ENCODE data around the gene STK24.

Gene STK24

DNA sequence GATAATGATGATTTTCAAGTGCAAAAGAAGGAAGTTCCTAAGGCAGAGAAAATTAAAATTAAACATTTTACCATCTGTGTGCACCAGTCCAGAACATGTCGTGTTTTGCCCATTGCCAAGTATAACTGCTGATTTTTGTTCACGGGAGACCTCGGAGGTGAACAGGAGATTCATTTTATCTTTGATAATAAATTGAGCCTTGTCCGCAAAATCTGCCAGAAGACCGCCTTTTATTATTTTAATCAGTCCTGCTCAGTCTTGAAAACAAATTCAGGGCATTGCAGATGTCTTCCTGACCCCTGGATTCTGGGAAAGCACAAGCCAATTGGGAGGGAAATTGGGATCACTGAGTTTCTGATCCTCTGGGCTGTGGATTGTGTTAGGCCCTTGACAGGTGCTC lies 165.9 kb downstream of the STK24 start:
- FAIRE-seq (no peak), DNase-seq (ENCODE audit: insufficient read length) (no peak)
- TF ChIP-seq POLR2A (IDR thresholded peaks at IDR 0.05; ENCODE audit: low read depth, low read length) (no peak), TAF1 (IDR thresholded peaks at IDR 0.05; ENCODE audit: borderline replicate concordance, low read depth, low read length) (no peak), POLR2AphosphoS5 (IDR thresholded peaks at IDR 0.05; ENCODE audit: low read depth, low read length) (no peak)

DNA sequence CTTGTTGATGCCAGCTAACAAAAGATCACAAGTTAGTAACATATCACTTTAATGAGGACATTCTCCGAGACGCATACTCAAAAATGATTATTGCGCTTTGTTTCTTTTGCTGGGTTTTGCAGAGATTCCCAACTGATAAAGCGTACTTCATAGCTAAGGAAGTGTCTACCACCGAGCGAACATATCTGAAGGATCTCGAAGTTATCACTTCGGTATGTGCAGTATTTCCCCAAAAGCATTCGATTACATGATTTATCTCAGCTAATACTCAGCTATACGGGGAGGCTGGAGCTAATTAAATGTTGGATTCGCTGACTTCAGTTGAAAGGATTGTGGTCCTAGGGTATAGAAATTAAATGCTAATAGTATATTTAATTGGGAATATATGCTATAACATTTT lies 166.3 kb downstream of the STK24 start:
- FAIRE-seq (no peak), DNase-seq (ENCODE audit: insufficient read length) (no peak)
- no peak for TF ChIP-seq POLR2A (IDR thresholded peaks at IDR 0.05; ENCODE audit: low read depth, low read length)
- TF ChIP-seq TAF1 (IDR thresholded peaks at IDR 0.05; ENCODE audit: borderline replicate concordance, low read depth, low read length): no peak
- no peak for TF ChIP-seq POLR2AphosphoS5 (IDR thresholded peaks at IDR 0.05; ENCODE audit: low read depth, low read length)

DNA sequence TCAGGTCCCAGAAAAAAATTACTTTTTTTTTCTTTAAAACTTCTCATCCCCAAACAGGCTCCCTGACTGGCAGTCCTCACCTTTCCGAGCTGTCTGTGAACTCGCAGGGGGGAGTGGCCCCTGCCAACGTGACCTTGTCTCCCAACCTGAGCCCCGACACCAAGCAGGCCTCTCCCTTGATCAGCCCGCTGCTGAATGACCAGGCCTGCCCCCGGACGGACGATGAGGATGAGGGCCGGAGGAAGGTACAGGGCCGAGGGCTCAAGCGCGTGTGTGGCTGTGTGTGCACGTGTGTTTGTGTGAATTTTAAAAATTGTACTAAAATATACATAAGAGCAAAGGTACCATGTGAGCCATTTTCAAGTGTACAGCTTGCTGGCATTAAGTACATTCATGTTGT lies 167.6 kb downstream of the STK24 start:
- TF ChIP-seq POLR2AphosphoS5 (IDR thresholded peaks at IDR 0.05; ENCODE audit: low read depth, low read length): no peak
- DNase-seq (ENCODE audit: insufficient read length): no peak
- no peak for FAIRE-seq

DNA sequence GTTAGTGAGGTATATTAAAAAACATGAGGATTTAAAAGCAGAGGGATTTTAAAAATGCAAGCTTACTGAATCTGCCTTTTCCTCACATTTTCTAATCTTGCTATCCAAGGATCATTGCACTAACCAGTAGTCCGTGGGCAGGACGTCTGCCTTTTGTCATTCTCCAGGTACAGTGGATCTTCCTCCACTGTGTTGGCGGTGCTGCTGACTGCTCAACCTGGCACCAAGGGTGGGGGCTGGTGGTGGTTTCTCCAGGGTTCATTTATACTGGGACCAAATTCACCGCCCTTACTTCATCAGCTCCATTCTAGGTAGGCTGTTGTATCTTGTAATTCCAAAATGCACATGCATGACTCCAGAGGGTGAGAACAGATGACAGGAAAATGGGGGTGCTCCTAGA lies 169.3 kb downstream of the STK24 start:
- FAIRE-seq: no peak
- TF ChIP-seq TAF1 (IDR thresholded peaks at IDR 0.05; ENCODE audit: borderline replicate concordance, low read depth, low read length): no peak
- no peak for TF ChIP-seq POLR2AphosphoS5 (IDR thresholded peaks at IDR 0.05; ENCODE audit: low read depth, low read length)
- TF ChIP-seq POLR2A (IDR thresholded peaks at IDR 0.05; ENCODE audit: low read depth, low read length): no peak
- DNase-seq (ENCODE audit: insufficient read length): no peak

DNA sequence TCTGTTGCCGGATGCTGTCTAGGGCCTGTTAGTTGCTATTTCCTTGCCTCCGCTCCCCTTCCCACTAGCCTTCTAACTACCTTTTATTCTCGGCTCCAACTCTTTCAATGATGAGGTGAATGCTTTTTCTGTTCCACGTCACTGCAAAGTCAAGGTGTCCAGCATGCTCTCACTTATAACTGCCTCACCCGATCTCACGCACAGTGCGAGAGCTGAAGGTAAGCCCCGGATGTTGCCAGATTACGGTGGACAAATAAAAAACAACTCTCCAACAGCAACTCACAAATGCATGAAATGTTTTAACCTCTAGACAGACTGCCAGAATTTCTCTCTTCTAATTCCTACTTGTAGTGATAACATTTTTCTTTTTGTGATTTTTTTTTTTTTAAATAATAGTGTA lies 169.9 kb downstream of the STK24 start:
- DNase-seq (ENCODE audit: insufficient read length): no peak
- no peak for TF ChIP-seq TAF1 (IDR thresholded peaks at IDR 0.05; ENCODE audit: borderline replicate concordance, low read depth, low read length)
- no peak for TF ChIP-seq POLR2A (IDR thresholded peaks at IDR 0.05; ENCODE audit: low read depth, low read length)
- TF ChIP-seq POLR2AphosphoS5 (IDR thresholded peaks at IDR 0.05; ENCODE audit: low read depth, low read length): no peak
- no peak for FAIRE-seq

DNA sequence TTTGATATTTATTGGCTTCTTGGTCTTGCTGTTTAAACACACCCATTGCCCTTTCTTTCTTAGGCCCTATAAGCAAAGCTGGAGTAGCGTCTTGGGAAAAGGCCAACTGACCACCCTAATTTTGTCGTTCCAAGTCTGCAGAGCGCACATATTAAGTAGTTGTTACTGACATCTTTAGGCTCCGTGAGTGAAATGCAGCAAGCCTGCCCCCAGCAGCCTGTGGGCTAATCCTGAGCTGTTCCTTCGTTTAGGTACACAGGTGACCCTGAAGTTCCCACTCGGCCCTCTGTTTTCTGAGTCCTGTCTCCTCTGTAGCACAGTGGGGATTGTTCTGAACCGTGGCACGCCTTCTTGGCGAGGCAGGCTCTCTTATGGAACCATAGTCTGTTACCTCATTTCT lies 170.5 kb downstream of the STK24 start:
- DNase-seq (ENCODE audit: insufficient read length) (no peak), FAIRE-seq (no peak)
- TF ChIP-seq POLR2A (IDR thresholded peaks at IDR 0.05; ENCODE audit: low read depth, low read length) (no peak), POLR2AphosphoS5 (IDR thresholded peaks at IDR 0.05; ENCODE audit: low read depth, low read length) (no peak), TAF1 (IDR thresholded peaks at IDR 0.05; ENCODE audit: borderline replicate concordance, low read depth, low read length) (no peak)

DNA sequence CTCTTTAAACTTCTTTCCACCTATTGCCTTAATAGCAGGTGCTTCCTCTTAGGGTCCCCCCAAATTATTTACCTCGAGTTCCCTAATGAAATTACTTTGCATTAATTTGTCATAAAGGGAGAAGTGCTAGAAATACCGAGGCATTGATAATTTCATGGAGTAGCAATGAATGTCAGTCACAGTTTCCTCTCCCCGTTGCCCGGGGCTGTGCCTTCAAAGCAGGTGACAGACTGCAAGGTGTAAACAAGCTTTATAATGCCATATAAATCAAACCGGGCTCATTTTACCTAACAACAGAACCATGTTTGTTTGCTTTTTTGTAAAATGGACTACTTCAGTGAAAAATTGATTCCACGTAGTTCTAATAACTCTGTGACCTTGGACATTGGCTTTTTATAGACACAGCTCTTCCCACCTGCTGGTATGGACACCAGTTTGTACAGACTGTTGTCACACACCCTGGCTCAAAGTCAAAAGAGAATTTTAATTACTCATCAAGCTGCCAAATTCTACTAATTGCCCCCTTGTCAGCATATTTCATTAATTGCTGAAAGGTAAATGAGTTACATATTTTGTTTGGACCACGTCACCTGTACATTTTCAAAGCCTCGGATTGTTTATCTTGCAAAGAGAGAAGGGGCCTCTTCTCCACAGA lies 171.1 kb downstream of the STK24 start:
- FAIRE-seq (no peak), DNase-seq (ENCODE audit: insufficient read length) (no peak)
- no peak for TF ChIP-seq POLR2A (IDR thresholded peaks at IDR 0.05; ENCODE audit: low read depth, low read length)
- TF ChIP-seq POLR2AphosphoS5 (IDR thresholded peaks at IDR 0.05; ENCODE audit: low read depth, low read length): no peak
- TF ChIP-seq TAF1 (IDR thresholded peaks at IDR 0.05; ENCODE audit: borderline replicate concordance, low read depth, low read length): no peak

DNA sequence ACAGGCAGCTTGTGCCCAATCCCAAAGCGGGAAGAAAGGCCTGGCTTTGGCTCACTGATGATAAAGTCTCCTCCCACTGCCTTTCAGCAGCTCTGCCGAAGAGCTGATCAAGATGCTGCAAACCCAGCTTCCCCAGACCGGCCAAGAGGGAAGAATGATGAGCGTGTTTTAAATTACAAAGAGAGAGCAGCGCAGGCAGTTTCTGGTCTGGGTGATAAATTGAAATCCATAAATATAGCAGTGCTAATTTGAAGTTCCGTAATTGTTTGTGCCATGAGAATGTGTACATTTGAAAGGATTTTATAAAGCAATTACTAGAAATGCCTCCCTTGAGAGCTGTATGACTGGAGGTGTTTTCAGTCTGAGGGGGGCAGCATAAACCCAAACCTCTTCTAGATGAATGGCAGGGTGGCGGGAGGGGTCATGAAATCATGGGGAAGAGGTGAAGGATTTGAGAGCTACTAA lies 171.8 kb downstream of the STK24 start:
- no peak for FAIRE-seq
- TF ChIP-seq POLR2A (IDR thresholded peaks at IDR 0.05; ENCODE audit: low read depth, low read length) (no peak), TAF1 (IDR thresholded peaks at IDR 0.05; ENCODE audit: borderline replicate concordance, low read depth, low read length) (no peak), POLR2AphosphoS5 (IDR thresholded peaks at IDR 0.05; ENCODE audit: low read depth, low read length) (no peak)
- DNase-seq (ENCODE audit: insufficient read length): no peak

DNA sequence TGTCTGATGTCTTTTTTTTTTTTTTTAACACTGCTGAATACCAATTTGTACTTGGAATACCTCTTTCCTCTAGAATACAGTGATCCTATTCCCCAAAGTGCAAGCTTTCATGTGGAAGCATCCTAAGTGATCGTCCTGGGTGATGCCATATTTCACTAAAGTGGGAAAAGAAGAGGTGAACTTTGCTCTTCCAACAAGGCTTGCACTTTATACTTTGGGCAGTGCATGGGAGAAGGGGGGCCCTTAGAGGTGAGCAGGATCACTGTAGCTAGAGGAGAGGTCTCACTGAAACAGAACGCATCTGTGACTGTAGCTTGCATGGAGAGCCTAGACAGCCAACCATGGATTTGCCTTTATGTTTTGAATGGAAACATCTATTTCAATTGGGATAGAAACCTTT lies 173.8 kb downstream of the STK24 start:
- no peak for FAIRE-seq
- no peak for DNase-seq (ENCODE audit: insufficient read length)
- TF ChIP-seq POLR2AphosphoS5 (IDR thresholded peaks at IDR 0.05; ENCODE audit: low read depth, low read length) (no peak), POLR2A (IDR thresholded peaks at IDR 0.05; ENCODE audit: low read depth, low read length) (no peak), TAF1 (IDR thresholded peaks at IDR 0.05; ENCODE audit: borderline replicate concordance, low read depth, low read length) (no peak)

DNA sequence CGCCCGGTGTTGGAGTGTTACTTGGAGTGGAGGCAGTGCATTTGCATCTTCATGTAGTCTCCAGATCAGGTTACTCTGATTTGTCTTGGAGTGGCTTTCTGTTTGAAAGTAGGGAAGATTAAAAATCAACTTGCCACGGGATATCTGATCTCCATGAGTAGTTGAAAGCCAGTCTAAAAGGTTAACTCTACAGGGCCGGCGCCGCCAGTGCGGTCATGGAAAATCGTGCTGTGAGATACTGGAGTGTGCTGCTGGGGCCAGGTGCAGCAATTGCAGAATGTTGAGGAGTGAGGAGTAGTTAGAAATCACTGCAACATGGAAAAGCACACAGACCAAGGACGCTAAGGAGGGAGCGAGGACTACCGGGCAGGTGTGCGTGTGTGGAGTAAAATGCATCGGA lies 175.0 kb downstream of the STK24 start:
- no peak for FAIRE-seq
- TF ChIP-seq POLR2A (IDR thresholded peaks at IDR 0.05; ENCODE audit: low read depth, low read length): no peak
- no peak for TF ChIP-seq POLR2AphosphoS5 (IDR thresholded peaks at IDR 0.05; ENCODE audit: low read depth, low read length)
- TF ChIP-seq TAF1 (IDR thresholded peaks at IDR 0.05; ENCODE audit: borderline replicate concordance, low read depth, low read length): no peak
- DNase-seq (ENCODE audit: insufficient read length): no peak

DNA sequence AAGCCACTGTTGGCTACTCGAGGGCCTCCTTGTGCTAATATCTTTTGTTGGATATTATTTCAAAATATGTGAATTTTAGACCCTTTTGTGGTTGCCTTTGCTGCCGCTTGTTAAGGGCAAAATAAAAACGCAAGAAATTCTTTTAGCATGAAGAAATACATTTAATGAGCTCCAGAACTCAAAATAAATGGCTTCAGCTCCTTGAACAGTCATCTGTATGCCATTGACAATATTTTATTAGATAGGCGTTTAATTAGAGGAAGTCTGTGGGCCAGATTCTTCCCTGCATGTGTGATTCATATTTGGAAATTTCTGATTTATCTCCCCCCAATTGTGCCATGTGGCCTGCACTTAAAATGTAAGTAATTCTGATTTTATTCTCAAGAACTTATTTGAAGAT lies 177.2 kb downstream of the STK24 start:
- no peak for TF ChIP-seq POLR2A (IDR thresholded peaks at IDR 0.05; ENCODE audit: low read depth, low read length)
- TF ChIP-seq TAF1 (IDR thresholded peaks at IDR 0.05; ENCODE audit: borderline replicate concordance, low read depth, low read length): no peak
- TF ChIP-seq POLR2AphosphoS5 (IDR thresholded peaks at IDR 0.05; ENCODE audit: low read depth, low read length): no peak
- DNase-seq (ENCODE audit: insufficient read length): no peak
- FAIRE-seq: no peak

DNA sequence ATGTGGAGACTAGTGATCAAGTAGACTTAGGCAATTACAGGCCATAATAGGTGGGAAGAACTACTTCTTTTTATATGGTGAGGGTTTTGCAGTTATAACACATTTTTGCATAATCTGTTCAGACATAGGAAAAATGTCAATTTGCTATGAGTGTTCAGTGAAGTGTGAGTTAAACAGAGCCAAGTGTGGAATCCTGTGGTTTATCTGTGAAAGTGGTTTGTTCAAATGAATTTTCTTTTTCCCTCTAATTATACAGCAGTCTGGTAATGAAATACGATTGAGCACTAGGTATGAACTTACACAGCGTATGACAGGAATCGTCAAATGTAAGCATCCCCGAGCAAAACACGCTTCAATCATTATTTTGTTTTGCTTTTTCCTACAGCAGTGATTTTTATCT lies 178.3 kb downstream of the STK24 start:
- no peak for TF ChIP-seq POLR2AphosphoS5 (IDR thresholded peaks at IDR 0.05; ENCODE audit: low read depth, low read length)
- no peak for TF ChIP-seq TAF1 (IDR thresholded peaks at IDR 0.05; ENCODE audit: borderline replicate concordance, low read depth, low read length)
- TF ChIP-seq POLR2A (IDR thresholded peaks at IDR 0.05; ENCODE audit: low read depth, low read length): no peak
- FAIRE-seq (no peak), DNase-seq (ENCODE audit: insufficient read length) (no peak)

DNA sequence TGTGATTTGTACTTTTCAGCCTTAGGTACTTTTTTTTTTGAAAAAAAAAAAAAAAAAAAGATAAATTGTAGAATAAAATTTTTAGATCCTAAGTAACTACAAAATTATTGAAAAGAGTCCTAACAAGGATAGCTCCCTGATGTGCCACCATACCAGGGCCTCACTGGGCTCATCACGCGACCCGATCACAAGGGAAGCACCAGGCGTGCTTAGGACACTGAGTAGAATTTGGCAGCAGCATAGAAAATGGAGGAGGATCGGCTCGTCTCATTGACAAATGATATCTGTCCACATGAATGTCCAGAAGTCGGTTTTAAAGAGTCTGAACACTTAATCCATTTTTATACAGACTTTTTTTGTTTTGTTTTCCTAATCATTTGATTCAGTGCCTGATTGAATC lies 179.0 kb downstream of the STK24 start:
- DNase-seq (ENCODE audit: insufficient read length) (no peak), FAIRE-seq (no peak)
- TF ChIP-seq POLR2A (IDR thresholded peaks at IDR 0.05; ENCODE audit: low read depth, low read length) (no peak), POLR2AphosphoS5 (IDR thresholded peaks at IDR 0.05; ENCODE audit: low read depth, low read length) (no peak), TAF1 (IDR thresholded peaks at IDR 0.05; ENCODE audit: borderline replicate concordance, low read depth, low read length) (no peak)

Data from GM12892 (cell line).